GM19099 (cell line): ENCODE data around the gene CKB.

Experiments used
- POLR2A ChIP-seq: IDR thresholded peaks from 3 replicates; pipeline ENCODE4 v1.6.1; 2011; ENCODE audit warnings: low read depth; ENCODE audit not compliant: insufficient read length; ENCODE audit errors: extremely low read depth

The CKB gene

GRCh38 chr14:103474893-103475292 lies 47.7 kb downstream of the CKB start:
- no peak for TF ChIP-seq POLR2A

GRCh38 chr14:103472939-103473338 lies 49.7 kb downstream of the CKB start:
- no peak for TF ChIP-seq POLR2A
